ENCODE measurements around the gene CNOT6L. TPM values are rescaled to one million over a fixed set of nuclear protein-coding genes. Genes with fewer than 3 reads are reported as not detected.
A peak's percentile ranks its signal among the peaks of the same experiment; 100 is the strongest.

Gene CNOT6L
- total and polyA plus RNA-seq, 2 experiments from 2014 or later: 6.5 to 10.6 TPM

- H3K27ac ChIP-seq: no peak overlapping the region
- H3K4me1 ChIP-seq (ENCODE audit: low read depth): no peaks in the 10 kb centered on the region
- H3K27me3 ChIP-seq: no peaks in the 10 kb centered on the region
- TF ChIP-seq CTCF (IDR thresholded peaks at IDR 0.05; ENCODE audit: low read depth, low read length): no peak
- no peak overlapping the region for H3K4me3 ChIP-seq
- H3K9me3 ChIP-seq (ENCODE audit: low read depth): no peaks in the 10 kb centered on the region
- no peak for DNase-seq (ENCODE audit: low read depth in 1 of 2, low spot score in 1 of 2)
- no peaks in the 10 kb centered on the region for H3K36me3 ChIP-seq
Observed at GRCh38 chr4:77833126-77833724, 14.1 kb upstream of the CNOT6L start.

- no peak for DNase-seq (ENCODE audit: low read depth in 1 of 2, low spot score in 1 of 2)
Observed at GRCh38 chr4:77827343-77827742, 8.2 kb upstream of the CNOT6L start.

GRCh38 chr4:77826275-77826674 is 7.1 kb upstream of the CNOT6L start:
- Histone ChIP-seq H3K4me1 (ENCODE audit: low read depth) (no peaks in the 10 kb centered on the region), H3K9me3 (ENCODE audit: low read depth) (no peaks in the 10 kb centered on the region), H3K27ac (no peak overlapping the region), H3K36me3 (no peaks in the 10 kb centered on the region), H3K4me3 (no peak overlapping the region), H3K27me3 (peaks cover 10% of the 10 kb centered on the region)
- no peak for DNase-seq (ENCODE audit: low read depth in 1 of 2, low spot score in 1 of 2)
- no peak for TF ChIP-seq CTCF (IDR thresholded peaks at IDR 0.05; ENCODE audit: low read depth, low read length)

More at GRCh38 chr4:77827343-77827742, 8.2 kb upstream of the CNOT6L start:
- peaks cover 10% of the 10 kb centered on the region for H3K27me3 ChIP-seq
- no peaks in the 10 kb centered on the region for H3K9me3 ChIP-seq (ENCODE audit: low read depth)
- H3K4me1 ChIP-seq (ENCODE audit: low read depth): no peaks in the 10 kb centered on the region
- H3K4me3 ChIP-seq: no peak overlapping the region
- H3K36me3 ChIP-seq: no peaks in the 10 kb centered on the region
- no peak for TF ChIP-seq CTCF (IDR thresholded peaks at IDR 0.05; ENCODE audit: low read depth, low read length)
- no peak overlapping the region for H3K27ac ChIP-seq

GRCh38 chr4:77821775-77822174 is 2.6 kb upstream of the CNOT6L start:
- Histone ChIP-seq H3K9me3 (ENCODE audit: low read depth) (no peaks in the 10 kb centered on the region), H3K36me3 (no peaks in the 10 kb centered on the region), H3K27ac (no peak overlapping the region), H3K27me3 (peaks cover 5% of the 10 kb centered on the region), H3K4me3 (no peak overlapping the region), H3K4me1 (ENCODE audit: low read depth) (peaks cover 5% of the 10 kb centered on the region)
- TF ChIP-seq CTCF (IDR thresholded peaks at IDR 0.05; ENCODE audit: low read depth, low read length): no peak
- DNase-seq (ENCODE audit: low read depth in 1 of 2, low spot score in 1 of 2): no peak

- H3K4me1 ChIP-seq (ENCODE audit: low read depth): peaks cover 5% of the 10 kb centered on the region
- peak overlapping the region; percentile 72 for H3K4me3 ChIP-seq
- H3K27ac ChIP-seq: peak overlapping the region; percentile 90
- H3K9me3 ChIP-seq (ENCODE audit: low read depth): no peaks in the 10 kb centered on the region
- peaks cover 3% of the 10 kb centered on the region for H3K27me3 ChIP-seq
- H3K36me3 ChIP-seq: no peaks in the 10 kb centered on the region
- no peak for TF ChIP-seq CTCF (IDR thresholded peaks at IDR 0.05; ENCODE audit: low read depth, low read length)
- DNase-seq (ENCODE audit: low read depth in 1 of 2, low spot score in 1 of 2): peak in 1 of 2 donors; percentile 29
Observed at GRCh38 chr4:77820649-77821561, 1.7 kb upstream of the CNOT6L start.
